Measurements from ENCODE around the gene ADAMTS6.

Gene ADAMTS6

DNA sequence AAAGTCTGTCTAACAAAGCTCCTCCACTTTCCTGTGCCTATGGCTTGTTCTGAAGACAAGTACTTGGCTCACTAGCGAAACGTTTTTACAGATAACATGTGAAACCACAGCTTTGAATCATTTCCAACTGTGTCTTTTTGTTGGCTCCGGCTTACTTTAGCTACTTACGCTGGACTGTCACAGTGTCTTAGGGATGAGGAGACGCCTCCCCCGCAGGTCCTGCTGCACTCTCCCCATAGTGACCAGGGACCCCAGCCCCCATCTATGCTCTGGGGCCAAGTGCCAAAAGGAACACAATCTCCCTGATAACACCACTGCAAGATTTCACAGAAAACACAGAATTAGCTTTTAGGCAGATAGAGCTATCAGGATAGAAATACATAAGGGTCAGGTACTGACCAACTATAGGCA lies 219.1 kb downstream of the ADAMTS6 start:
- Histone ChIP-seq H3K9me3 (ENCODE audit: control insufficient read depth in 1 of 2, low read length in 2 of 2) (no peaks in the 10 kb centered on the region), H3K9ac (ENCODE audit: low read depth in 1 of 2, low read length in 2 of 2) (no peak overlapping the region), H3K27ac (ENCODE audit: low read depth, low read length) (no peak overlapping the region), H3K36me3 (ENCODE audit: control insufficient read depth in 1 of 2, insufficient read depth in 2 of 2, low read length in 2 of 2) (no peaks in the 10 kb centered on the region), H3K27me3 (ENCODE audit: control insufficient read depth in 1 of 2, insufficient read depth in 2 of 2, low read length in 2 of 2) (no peaks in the 10 kb centered on the region), H3K4me1 (ENCODE audit: control insufficient read depth in 1 of 2, insufficient read depth in 2 of 2, low read length in 2 of 2) (no peaks in the 10 kb centered on the region), H3K4me3 (ENCODE audit: low read depth in 1 of 2, low read length in 2 of 2) (no peak overlapping the region)

DNA sequence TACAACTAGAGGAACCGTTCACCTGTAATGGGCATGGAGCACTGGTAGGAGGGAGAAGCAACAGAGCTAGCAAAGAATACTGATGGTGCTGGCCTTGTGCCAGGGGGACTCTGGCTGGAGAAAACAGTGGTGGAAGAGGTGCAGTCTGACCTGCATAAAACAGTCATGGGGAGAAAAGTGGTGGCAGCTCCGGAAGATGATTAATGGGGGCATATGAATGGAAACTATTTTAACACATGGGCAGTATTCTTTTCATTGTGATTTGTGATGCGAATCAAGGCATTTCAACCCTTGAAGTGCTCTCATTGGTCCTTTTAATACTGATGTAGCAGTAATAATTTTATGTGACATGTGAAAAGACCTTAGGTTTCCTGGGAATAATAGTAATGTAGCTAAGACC lies 219.6 kb downstream of the ADAMTS6 start:
- Histone ChIP-seq H3K27me3 (ENCODE audit: control insufficient read depth in 1 of 2, insufficient read depth in 2 of 2, low read length in 2 of 2) (no peaks in the 10 kb centered on the region), H3K4me3 (ENCODE audit: low read depth in 1 of 2, low read length in 2 of 2) (no peak overlapping the region), H3K9ac (ENCODE audit: low read depth in 1 of 2, low read length in 2 of 2) (no peak overlapping the region), H3K36me3 (ENCODE audit: control insufficient read depth in 1 of 2, insufficient read depth in 2 of 2, low read length in 2 of 2) (no peaks in the 10 kb centered on the region), H3K9me3 (ENCODE audit: control insufficient read depth in 1 of 2, low read length in 2 of 2) (no peaks in the 10 kb centered on the region), H3K27ac (ENCODE audit: low read depth, low read length) (no peak overlapping the region), H3K4me1 (ENCODE audit: control insufficient read depth in 1 of 2, insufficient read depth in 2 of 2, low read length in 2 of 2) (no peaks in the 10 kb centered on the region)

DNA sequence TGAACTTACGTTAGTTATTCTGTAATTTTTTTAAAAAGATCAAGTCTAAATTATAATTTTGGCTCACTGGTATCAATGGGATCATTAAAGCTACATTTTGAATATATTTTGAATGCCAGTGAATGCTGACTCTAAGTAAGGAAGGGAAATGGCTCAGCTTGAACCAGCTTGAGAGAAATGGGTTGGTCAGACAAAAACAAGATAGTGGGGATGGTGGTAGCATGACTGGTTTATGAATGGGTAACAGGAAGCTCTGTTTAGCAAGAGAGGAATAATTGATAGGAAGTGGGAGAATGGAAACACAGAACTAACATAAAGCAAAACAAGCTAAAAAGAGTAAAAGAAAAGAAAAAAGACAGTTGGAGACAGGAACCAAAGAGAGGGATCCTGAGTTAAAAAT lies 220.2 kb downstream of the ADAMTS6 start:
- Histone ChIP-seq H3K9ac (ENCODE audit: low read depth in 1 of 2, low read length in 2 of 2) (no peak overlapping the region), H3K27me3 (ENCODE audit: control insufficient read depth in 1 of 2, insufficient read depth in 2 of 2, low read length in 2 of 2) (no peaks in the 10 kb centered on the region), H3K4me1 (ENCODE audit: control insufficient read depth in 1 of 2, insufficient read depth in 2 of 2, low read length in 2 of 2) (no peaks in the 10 kb centered on the region), H3K4me3 (ENCODE audit: low read depth in 1 of 2, low read length in 2 of 2) (no peak overlapping the region), H3K9me3 (ENCODE audit: control insufficient read depth in 1 of 2, low read length in 2 of 2) (no peaks in the 10 kb centered on the region), H3K36me3 (ENCODE audit: control insufficient read depth in 1 of 2, insufficient read depth in 2 of 2, low read length in 2 of 2) (no peaks in the 10 kb centered on the region), H3K27ac (ENCODE audit: low read depth, low read length) (no peak overlapping the region)

DNA sequence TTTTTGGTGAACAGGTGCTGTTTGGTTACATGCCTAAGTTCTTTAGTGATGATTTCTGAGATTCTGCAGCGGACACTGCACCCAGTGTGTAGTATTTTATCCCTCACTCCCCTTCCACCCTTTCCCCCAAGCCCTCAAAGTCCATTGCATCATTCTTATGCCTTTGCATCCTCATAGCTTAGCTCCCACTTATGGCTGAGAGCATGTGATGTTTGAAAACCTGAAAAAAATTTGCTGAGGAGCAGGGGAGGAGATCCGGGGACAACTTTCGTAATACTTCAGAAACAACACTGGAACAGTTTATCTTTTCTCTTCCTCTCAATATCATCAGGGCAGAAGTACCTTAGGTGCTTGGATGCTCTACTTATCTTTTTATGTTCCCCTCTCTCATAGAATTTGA lies 226.4 kb downstream of the ADAMTS6 start:
- H3K27ac ChIP-seq (ENCODE audit: low read depth, low read length), result no peak overlapping the region

DNA sequence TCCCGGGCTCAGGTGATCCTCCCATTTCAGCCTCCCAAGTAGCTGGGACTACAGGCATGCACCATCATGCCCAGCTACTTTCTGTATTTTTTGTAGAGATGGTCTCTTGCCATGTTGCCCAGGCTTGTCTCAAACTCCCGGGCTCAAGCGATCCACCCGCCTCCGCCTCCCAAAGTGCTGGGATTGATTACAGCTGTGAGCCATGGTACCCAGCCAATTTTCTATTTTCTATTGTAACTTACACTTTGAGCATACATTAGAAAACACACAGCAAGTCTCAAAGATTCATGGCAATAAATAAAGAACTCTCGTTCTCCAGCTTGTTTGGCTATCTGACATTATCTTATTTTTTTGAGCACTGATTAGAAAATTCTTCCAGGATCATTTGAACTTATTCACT lies 228.7 kb downstream of the ADAMTS6 start:
- Histone ChIP-seq H3K4me1 (ENCODE audit: control insufficient read depth in 1 of 2, insufficient read depth in 2 of 2, low read length in 2 of 2) (no peaks in the 10 kb centered on the region), H3K36me3 (ENCODE audit: control insufficient read depth in 1 of 2, insufficient read depth in 2 of 2, low read length in 2 of 2) (no peaks in the 10 kb centered on the region), H3K9ac (ENCODE audit: low read depth in 1 of 2, low read length in 2 of 2) (no peak overlapping the region)

More for the DNA sequence above, 226.4 kb downstream of the ADAMTS6 start:
- Histone ChIP-seq H3K27me3 (ENCODE audit: control insufficient read depth in 1 of 2, insufficient read depth in 2 of 2, low read length in 2 of 2) (no peaks in the 10 kb centered on the region), H3K4me1 (ENCODE audit: control insufficient read depth in 1 of 2, insufficient read depth in 2 of 2, low read length in 2 of 2) (no peaks in the 10 kb centered on the region), H3K4me3 (ENCODE audit: low read depth in 1 of 2, low read length in 2 of 2) (no peak overlapping the region), H3K9ac (ENCODE audit: low read depth in 1 of 2, low read length in 2 of 2) (no peak overlapping the region), H3K9me3 (ENCODE audit: control insufficient read depth in 1 of 2, low read length in 2 of 2) (no peaks in the 10 kb centered on the region), H3K36me3 (ENCODE audit: control insufficient read depth in 1 of 2, insufficient read depth in 2 of 2, low read length in 2 of 2) (no peaks in the 10 kb centered on the region)

DNA sequence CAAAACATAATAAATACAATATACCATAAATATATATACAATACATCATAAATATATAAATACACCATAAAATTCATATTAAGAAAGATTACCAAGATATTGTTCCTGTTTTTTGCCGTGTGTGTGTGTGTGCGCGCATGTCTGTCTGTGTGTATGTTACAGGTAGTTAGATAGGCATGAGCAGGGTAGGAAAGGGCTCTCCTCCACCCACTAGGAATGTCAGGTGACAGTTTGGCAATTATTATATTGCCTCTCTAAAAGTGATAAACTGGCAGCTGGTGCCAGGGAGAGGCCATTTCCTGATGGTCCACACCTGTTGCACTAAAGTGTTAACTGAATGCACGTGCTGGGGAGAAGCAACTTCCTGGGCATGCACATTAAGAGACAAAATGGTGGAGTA lies 232.8 kb downstream of the ADAMTS6 start:
- H3K4me1 ChIP-seq (ENCODE audit: control insufficient read depth in 1 of 2, insufficient read depth in 2 of 2, low read length in 2 of 2), result no peaks in the 10 kb centered on the region
- H3K27me3 ChIP-seq (ENCODE audit: control insufficient read depth in 1 of 2, insufficient read depth in 2 of 2, low read length in 2 of 2), result no peaks in the 10 kb centered on the region
- no peaks in the 10 kb centered on the region for H3K9me3 ChIP-seq (ENCODE audit: control insufficient read depth in 1 of 2, low read length in 2 of 2)
- H3K9ac ChIP-seq (ENCODE audit: low read depth in 1 of 2, low read length in 2 of 2), result no peak overlapping the region
- H3K36me3 ChIP-seq (ENCODE audit: control insufficient read depth in 1 of 2, insufficient read depth in 2 of 2, low read length in 2 of 2), result no peaks in the 10 kb centered on the region
- no peak overlapping the region for H3K4me3 ChIP-seq (ENCODE audit: low read depth in 1 of 2, low read length in 2 of 2)
- no peak overlapping the region for H3K27ac ChIP-seq (ENCODE audit: low read depth, low read length)

More for the DNA sequence above, 228.7 kb downstream of the ADAMTS6 start:
- Histone ChIP-seq H3K4me3 (ENCODE audit: low read depth in 1 of 2, low read length in 2 of 2) (no peak overlapping the region), H3K27me3 (ENCODE audit: control insufficient read depth in 1 of 2, insufficient read depth in 2 of 2, low read length in 2 of 2) (no peaks in the 10 kb centered on the region), H3K27ac (ENCODE audit: low read depth, low read length) (no peak overlapping the region), H3K9me3 (ENCODE audit: control insufficient read depth in 1 of 2, low read length in 2 of 2) (no peaks in the 10 kb centered on the region)

DNA sequence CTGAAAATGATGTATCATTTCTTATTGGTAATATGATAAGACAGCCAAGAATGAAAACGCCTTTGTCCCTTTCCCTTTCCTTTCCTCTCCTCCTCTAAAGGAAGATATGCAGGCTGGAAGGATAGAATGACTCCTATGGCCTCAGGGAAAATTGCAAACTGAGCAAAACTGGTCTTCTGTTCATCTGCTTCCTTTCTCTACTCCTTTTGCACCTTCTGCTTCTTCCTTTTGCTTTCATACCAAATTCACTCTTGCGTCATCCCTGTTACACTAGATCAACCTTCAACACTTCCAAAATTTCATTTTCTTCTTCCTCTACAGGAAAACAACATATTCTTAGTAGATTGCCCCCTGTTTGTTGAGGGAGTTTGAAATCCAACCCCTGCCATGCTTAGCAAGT lies 234.1 kb downstream of the ADAMTS6 start:
- no peak overlapping the region for H3K27ac ChIP-seq (ENCODE audit: low read depth, low read length)
- H3K4me1 ChIP-seq (ENCODE audit: control insufficient read depth in 1 of 2, insufficient read depth in 2 of 2, low read length in 2 of 2), result no peaks in the 10 kb centered on the region
- no peaks in the 10 kb centered on the region for H3K27me3 ChIP-seq (ENCODE audit: control insufficient read depth in 1 of 2, insufficient read depth in 2 of 2, low read length in 2 of 2)
- H3K36me3 ChIP-seq (ENCODE audit: control insufficient read depth in 1 of 2, insufficient read depth in 2 of 2, low read length in 2 of 2), result no peaks in the 10 kb centered on the region
- no peaks in the 10 kb centered on the region for H3K9me3 ChIP-seq (ENCODE audit: control insufficient read depth in 1 of 2, low read length in 2 of 2)
- H3K9ac ChIP-seq (ENCODE audit: low read depth in 1 of 2, low read length in 2 of 2), result no peak overlapping the region
- no peak overlapping the region for H3K4me3 ChIP-seq (ENCODE audit: low read depth in 1 of 2, low read length in 2 of 2)

DNA sequence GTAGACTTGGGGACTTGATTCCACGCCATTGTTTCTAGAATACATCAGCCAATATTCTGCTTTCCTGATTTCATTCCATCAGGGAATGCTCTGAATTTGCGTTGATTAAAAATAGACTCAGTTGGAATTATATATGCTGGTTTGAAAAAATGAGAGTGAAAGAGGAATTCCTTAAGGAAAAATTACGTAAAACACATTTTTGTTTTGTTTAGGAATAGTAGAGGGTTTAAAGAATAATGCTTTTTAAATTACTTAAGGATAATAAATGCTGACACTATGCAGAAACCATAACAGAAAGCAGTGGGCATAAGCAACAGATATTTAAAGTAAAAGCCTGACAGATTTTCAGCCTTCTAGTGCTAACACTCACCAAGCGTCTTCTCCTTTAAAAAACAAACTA lies 235.0 kb downstream of the ADAMTS6 start:
- no peak overlapping the region for H3K9ac ChIP-seq (ENCODE audit: low read depth in 1 of 2, low read length in 2 of 2)
- H3K4me1 ChIP-seq (ENCODE audit: control insufficient read depth in 1 of 2, insufficient read depth in 2 of 2, low read length in 2 of 2), result no peaks in the 10 kb centered on the region
- H3K27me3 ChIP-seq (ENCODE audit: control insufficient read depth in 1 of 2, insufficient read depth in 2 of 2, low read length in 2 of 2), result no peaks in the 10 kb centered on the region
- H3K4me3 ChIP-seq (ENCODE audit: low read depth in 1 of 2, low read length in 2 of 2), result no peak overlapping the region
- H3K9me3 ChIP-seq (ENCODE audit: control insufficient read depth in 1 of 2, low read length in 2 of 2), result no peaks in the 10 kb centered on the region
- H3K27ac ChIP-seq (ENCODE audit: low read depth, low read length), result no peak overlapping the region
- no peaks in the 10 kb centered on the region for H3K36me3 ChIP-seq (ENCODE audit: control insufficient read depth in 1 of 2, insufficient read depth in 2 of 2, low read length in 2 of 2)

DNA sequence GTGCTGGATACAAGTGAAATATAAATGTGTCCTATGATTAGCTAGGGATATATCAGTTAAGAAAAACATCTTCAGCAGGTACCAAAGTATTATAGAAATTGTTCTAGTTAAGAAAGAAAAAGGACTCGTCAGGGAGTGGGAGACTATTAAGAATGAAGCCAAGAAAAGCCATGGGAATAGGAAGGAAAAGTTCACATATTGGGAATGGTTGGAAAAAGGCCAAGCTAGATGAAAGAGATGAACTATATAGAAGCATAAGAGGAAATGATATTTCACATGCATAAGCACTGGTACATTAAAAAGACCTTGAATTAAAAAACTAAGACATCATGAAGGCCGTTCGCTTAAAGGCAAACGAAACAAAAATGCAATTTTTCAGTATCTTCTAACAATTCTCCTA lies 237.7 kb downstream of the ADAMTS6 start:
- H3K9ac ChIP-seq (ENCODE audit: low read depth in 1 of 2, low read length in 2 of 2), result no peak overlapping the region
- H3K4me1 ChIP-seq (ENCODE audit: control insufficient read depth in 1 of 2, insufficient read depth in 2 of 2, low read length in 2 of 2), result no peaks in the 10 kb centered on the region
- no peak overlapping the region for H3K27ac ChIP-seq (ENCODE audit: low read depth, low read length)
- H3K9me3 ChIP-seq (ENCODE audit: control insufficient read depth in 1 of 2, low read length in 2 of 2), result no peaks in the 10 kb centered on the region
- H3K36me3 ChIP-seq (ENCODE audit: control insufficient read depth in 1 of 2, insufficient read depth in 2 of 2, low read length in 2 of 2), result no peaks in the 10 kb centered on the region
- H3K4me3 ChIP-seq (ENCODE audit: low read depth in 1 of 2, low read length in 2 of 2), result no peak overlapping the region
- no peaks in the 10 kb centered on the region for H3K27me3 ChIP-seq (ENCODE audit: control insufficient read depth in 1 of 2, insufficient read depth in 2 of 2, low read length in 2 of 2)

DNA sequence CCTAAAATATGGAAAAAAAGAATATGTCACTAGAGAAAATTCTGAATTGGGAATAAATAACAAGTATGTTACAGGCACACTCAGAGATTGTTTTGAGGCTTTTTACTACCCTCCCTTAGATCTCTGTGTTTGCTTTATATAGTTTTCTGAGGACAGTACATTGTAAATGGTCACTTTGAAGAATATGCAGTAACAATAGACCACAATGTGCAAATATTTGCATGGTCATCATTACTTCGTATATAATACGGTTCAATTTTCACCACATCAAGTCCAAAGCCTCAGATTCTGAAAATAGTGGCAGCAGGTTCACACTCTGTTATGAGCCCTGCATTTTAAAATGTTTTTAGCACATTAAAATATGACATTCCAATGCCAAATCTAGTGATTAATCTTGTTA lies 238.6 kb downstream of the ADAMTS6 start:
- Histone ChIP-seq H3K4me1 (ENCODE audit: control insufficient read depth in 1 of 2, insufficient read depth in 2 of 2, low read length in 2 of 2) (no peaks in the 10 kb centered on the region), H3K27ac (ENCODE audit: low read depth, low read length) (no peak overlapping the region), H3K27me3 (ENCODE audit: control insufficient read depth in 1 of 2, insufficient read depth in 2 of 2, low read length in 2 of 2) (no peaks in the 10 kb centered on the region), H3K4me3 (ENCODE audit: low read depth in 1 of 2, low read length in 2 of 2) (no peak overlapping the region), H3K36me3 (ENCODE audit: control insufficient read depth in 1 of 2, insufficient read depth in 2 of 2, low read length in 2 of 2) (no peaks in the 10 kb centered on the region), H3K9ac (ENCODE audit: low read depth in 1 of 2, low read length in 2 of 2) (no peak overlapping the region), H3K9me3 (ENCODE audit: control insufficient read depth in 1 of 2, low read length in 2 of 2) (no peaks in the 10 kb centered on the region)

DNA sequence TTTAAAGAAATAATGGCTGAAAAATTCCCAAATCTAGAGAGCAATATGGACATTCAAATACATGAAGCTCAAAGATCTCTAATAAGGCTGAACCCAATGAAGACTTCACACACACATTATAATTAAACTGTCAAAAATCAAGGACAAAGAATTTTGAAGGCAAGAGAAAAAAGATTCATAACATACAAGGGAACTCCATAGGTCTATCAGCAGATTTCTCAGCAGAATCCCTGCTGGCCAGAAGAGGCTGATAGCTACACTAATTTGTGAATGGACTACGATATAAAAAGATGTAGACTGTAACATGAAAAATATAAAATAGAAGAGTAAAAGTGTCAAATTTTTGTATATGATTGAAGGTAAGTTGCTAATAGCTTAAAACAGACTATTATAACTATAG lies 251.9 kb downstream of the ADAMTS6 start:
- Histone ChIP-seq H3K27me3 (ENCODE audit: control insufficient read depth in 1 of 2, insufficient read depth in 2 of 2, low read length in 2 of 2) (no peaks in the 10 kb centered on the region), H3K36me3 (ENCODE audit: control insufficient read depth in 1 of 2, insufficient read depth in 2 of 2, low read length in 2 of 2) (no peaks in the 10 kb centered on the region), H3K9ac (ENCODE audit: low read depth in 1 of 2, low read length in 2 of 2) (no peak overlapping the region), H3K4me1 (ENCODE audit: control insufficient read depth in 1 of 2, insufficient read depth in 2 of 2, low read length in 2 of 2) (no peaks in the 10 kb centered on the region), H3K27ac (ENCODE audit: low read depth, low read length) (no peak overlapping the region), H3K4me3 (ENCODE audit: low read depth in 1 of 2, low read length in 2 of 2) (no peak overlapping the region), H3K9me3 (ENCODE audit: control insufficient read depth in 1 of 2, low read length in 2 of 2) (peaks cover 0 to 5% of the 10 kb centered on the region in 2 donors)

Data from duodenal mucosa (tissue), 2 donors.